ENCODE measurements around the gene SPACA7. TPM values are rescaled to one million over a fixed set of nuclear protein-coding genes. Genes with fewer than 3 reads are reported as not detected.

SPACA7 gene, protein sequence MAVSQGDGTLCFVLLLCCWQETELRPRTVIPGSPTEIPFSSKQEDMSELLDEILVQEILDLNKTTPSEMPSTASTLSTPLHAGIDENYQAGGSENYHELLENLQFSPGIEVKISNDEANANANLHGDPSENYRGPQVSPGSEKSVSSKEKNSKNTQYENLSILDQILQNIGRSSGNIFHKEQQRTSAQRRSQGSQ
- total RNA-seq = not detected in 2 replicates

DNA sequence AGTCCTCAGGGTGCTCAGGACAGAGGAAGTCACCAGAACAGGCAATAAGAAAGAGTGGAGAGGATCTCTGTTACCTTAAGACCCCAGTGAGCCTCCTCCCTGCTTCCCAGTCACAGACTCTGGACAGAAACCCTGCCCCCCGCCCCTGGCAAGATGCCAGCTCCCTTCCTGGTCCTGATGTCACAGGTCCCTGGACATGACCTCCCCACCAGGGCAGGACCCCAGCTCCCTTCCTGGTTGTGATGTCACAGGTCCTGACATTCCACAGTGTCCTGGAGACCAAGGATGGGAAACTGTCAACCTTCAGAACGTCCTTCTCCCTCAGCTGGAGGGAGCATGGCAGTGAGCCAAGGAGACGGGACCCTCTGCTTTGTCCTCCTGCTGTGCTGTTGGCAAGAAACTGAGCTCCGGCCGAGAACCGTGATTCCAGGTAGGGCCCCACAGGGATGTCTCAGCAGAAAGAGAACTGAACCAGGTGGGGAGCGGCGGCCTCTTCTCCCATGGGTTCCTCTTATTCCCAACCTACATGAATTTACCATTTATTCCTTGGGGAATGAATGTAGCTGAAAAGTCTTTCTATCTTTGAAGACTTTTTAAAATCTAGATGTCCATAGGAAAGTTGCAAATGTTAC lies at the start of gene SPACA7:
Gene SPACA7 (plus strand): TSS at position 306 of the 632 bp plus-strand sequence. CDS start 31 bp downstream, at position 337.

Other genes starting within 250 kb of the SPACA7 start
- 13.1 and 23.6 TPM in 2 replicates for gene TUBGCP3, start 211.8 kb downstream of the SPACA7 start, total RNA-seq